HG03565 (cell line): ENCODE results near the gene LGI1.
A peak's percentile ranks its signal among the peaks of the same experiment; 100 is the strongest.
"Not testable (repeated sequence)": the region's sequence is repeated elsewhere in the genome, so short reads cannot be mapped to it uniquely, and the experiment has no call there.

Experiments used
- ATAC-seq: cut with Tn5 transposase; IDR thresholded peaks from one replicate; pipeline ENCODE4 v1.9.1; 2021; ENCODE audit warnings: mild to moderate bottlenecking, moderate library complexity; ENCODE audit not compliant: unreplicated experiment

The LGI1 gene

DNA sequence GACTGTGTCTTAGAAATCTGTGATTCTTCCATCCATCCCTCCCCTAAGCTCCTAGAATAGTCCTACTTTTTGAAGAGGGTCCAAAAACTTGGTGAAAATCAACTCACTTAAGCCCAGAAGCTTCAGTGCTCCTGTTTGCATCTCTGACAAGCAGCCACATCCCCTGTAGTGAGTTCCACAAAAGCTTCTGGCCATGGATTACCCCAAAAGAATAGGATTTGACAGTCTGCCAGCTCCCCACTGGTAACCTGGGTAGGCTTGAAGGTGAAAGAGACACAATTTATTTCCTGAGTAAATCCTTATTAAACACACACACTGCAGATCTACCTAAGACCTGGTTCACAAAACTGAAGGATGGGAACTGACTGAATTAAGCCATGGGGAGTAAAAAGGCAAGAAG, 46.5 kb downstream of the LGI1 start:
- no peak for ATAC-seq

DNA sequence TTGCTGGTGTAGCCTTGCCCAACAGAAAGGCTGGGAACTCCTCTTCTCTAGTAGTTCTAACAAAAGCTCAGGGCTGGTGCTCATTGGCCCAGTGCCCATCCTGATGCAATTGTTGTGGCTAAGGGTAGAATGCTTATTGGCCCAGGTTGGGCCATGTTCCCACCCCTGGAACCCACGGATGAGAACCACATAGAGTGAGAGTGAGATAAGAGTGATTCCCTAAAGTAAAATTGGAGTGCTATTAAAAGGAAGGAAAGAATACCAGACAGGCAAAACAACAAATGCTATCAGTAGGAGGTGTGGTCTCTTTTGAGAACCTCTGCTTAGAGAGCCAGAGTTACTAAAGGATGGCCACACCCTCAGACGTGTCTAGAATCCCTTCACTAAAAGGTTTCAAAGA, 49.2 kb downstream of the LGI1 start:
- no peak for ATAC-seq

DNA sequence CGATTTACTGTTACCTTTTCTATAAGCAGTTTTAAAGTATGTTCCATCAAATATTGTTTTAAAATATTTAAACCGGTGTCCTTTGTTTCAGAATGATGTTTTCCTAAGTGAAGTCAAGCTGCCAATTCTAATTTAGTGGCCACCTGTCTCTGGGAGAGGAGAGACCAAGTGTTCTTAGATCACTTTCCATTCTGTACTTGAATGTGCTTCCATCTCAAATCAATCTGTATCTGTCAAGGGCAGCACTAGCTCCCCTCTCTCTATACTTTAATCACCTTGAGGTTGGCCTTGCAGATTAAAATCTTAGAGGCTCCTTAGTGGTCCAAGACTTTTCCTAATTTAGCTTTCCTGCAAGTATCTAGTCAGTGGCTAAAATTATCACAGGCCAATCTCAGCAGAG, 49.6 kb downstream of the LGI1 start:
- no peak for ATAC-seq

DNA sequence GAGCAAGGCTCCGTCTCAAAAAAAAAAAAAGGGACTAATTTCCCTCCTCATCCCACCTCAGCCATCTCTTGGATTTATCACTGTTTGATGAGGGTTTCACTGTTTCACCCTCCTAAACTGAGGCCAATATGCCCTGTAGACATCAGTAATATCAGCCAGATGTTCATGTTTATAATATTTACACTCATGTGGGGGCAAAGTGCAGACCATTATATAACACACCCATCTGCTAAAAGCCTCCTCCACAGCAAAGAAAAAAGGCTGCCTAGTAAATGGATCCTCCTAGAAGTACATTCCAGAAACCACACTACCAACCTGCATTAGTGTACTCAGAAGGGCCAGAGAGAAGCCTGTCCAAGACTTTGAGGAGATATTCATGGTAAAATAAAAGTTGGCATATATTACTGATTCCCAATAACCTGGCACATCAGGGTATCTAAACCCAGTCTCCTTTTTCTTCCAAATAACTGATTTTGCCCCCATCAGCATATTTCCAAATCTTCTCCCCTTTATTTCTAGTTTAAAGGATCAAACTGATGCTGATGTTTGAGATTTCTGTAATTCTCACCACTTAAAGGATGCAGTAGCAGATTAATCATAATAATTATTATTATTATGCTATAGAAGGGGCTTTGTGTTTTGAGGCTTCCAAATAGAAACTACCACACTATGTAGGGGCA, 55.1 kb downstream of the LGI1 start:
- no peak for ATAC-seq

DNA sequence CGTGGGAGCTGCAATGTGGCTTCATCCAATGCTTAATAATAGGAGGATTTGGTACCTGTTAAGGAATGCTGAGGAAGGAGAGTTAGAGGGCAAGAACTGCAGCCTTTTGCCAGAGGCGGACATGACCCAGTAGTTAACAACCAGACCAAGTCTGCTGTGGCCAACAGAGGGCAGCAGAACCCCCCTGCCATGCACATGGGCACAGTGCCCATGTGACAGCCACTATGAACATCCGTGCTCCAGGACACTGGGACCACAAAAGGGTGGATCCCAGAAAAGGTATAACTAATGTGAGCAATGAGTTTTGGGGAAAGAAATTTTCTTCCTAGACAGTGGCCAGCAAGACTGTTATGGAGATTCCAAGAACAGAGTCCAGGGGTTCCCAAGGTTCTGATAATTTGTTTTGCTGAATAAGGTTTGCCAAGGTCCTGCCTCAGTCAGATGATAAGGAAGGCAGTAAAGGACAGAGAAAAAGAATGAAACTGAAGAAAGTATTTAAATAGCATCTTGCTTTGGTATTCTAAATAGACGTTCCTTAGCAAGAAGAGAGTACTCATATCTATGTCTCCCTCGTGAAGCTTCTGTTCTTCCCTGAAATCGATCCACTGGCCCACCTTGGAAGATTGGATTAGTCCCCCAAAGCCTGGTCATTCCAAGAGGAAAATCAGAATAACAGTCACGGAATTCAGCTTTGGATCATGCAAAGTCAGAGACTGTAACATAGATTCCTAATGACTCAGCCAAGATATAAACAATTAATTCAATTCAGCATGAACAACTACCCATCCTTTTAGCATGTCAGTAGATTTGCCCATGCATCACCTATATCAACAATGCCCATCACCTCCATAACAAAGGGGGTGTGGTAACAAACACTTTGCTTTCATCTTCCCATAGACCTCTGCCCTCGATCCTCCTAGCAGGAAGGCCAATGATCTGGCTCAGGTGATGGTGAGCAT, 56.0 kb downstream of the LGI1 start:
- peak; percentile 54 for ATAC-seq

DNA sequence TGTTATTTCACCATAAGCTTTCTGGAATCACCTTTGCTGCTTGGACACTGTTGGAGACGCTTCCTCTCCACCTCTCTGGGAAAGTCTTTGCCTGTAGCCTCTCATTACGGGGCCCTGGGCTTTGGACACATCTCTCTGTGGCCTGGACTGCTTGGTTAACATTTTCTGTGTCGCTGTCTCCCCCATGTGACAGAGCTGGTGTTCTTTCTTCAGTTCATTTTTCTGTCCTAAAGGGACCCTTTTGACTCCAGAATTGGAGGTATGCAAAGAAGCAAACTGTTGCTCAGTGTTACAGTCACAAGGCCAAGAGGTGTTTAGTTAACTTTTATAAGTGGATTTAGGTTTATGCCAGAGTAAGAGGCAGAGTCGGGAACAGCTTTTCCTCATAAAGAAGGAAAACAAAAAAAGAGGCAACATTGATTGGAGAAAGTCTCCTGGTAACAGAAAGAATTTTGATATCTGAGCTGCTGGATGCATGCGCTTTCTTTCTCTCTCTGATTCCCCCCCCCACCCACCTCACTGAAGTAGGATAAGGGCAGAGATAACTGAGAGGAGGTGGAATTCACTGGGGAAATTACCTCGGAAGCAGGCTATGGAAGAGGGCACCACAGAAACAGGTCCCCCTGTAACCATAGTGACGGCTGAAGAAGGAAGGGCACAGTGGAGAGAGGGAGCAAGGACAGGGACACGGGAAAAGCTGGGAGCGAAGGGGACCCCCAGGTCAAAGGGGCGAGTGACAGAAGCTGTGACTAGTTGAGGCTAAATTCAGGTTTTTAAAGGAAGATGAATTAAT, 57.8 kb downstream of the LGI1 start:
- no peak for ATAC-seq

DNA sequence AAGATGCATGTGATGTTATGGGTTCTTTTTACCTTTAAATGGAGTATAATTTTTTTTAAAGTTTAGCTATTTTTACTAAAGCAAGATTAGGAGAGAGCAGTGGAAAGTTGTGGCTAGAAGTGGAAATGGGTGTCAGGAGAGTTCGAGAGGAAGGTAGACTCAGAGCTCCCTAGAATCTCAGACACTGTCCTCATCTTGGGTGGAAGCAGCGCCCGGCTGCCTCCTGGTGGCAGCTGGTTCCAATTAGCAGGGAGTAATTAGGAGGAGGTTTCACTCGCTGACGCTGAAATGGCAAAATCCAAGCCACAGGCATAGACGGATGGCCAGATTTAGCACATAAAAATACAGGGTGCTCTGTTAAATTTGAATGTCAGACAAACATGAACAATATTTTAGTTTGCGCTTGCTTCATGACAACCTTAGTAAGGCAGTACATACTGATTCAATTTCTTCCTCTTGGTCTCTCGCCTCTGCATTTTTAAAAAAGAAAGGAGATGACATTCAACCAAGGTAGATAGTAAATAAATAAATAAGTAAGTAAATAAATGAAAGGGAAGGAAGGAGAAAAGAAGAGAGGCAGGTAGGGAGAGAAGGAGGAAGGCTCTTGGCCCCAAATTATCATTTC, 58.5 kb downstream of the LGI1 start:
- no peak for ATAC-seq

DNA sequence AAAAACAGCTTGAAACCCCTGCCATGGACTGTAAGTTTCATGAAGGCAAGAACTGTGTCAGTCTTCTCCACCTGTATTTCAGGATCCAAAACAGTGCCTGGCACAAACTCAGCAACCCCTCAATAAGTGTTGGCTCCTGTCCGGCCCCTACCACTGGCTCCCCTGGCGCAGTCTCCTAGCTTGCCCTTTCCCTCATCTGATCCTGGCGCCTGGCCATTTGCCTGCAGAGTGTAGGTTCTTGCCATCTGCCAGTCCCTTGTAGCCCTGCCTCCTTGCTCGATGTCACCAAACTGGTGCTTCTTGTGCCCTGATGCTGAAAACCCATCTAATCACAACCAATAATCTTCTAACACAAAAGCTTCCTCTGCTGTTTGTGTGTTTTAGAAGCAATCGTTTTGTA, 60.4 kb downstream of the LGI1 start:
- ATAC-seq = no peak

DNA sequence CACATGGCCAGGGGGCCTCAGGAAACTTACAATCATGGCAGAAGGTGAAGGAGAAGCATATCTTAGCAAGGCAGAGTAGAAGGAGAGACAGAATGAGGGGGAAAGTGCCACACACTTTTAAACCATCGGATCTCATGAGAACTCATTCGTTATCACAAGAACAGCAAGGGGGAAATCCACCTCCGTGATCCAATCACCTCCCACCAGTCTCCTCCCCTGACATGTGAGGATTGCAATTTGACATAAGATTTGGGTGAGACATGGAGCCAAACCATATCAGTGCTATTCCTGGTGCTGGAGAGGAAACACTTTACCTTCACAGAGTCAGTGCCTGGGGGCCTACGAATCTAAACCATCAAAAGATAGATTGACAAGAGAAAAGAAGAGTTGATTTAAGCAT, 61.8 kb downstream of the LGI1 start:
- no peak for ATAC-seq

DNA sequence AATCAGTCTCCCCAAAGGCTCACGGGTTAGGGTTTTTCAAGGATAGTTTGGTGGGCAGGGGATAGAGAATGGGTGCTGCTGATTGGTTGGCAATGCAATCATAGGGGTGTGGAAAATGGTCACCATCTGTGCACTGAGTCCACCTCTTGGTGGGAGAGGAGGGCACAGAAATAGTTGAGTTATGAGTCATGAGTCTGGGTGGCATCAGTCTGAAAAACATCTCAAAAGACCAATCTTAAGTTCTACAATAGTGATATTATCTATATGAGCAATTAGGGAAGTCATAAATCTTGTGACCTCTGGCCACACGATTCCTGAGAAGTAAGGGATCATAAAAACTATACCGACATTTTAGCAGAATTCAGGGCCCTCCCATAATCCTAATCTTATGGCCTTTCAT, 62.7 kb downstream of the LGI1 start:
- no peak for ATAC-seq

DNA sequence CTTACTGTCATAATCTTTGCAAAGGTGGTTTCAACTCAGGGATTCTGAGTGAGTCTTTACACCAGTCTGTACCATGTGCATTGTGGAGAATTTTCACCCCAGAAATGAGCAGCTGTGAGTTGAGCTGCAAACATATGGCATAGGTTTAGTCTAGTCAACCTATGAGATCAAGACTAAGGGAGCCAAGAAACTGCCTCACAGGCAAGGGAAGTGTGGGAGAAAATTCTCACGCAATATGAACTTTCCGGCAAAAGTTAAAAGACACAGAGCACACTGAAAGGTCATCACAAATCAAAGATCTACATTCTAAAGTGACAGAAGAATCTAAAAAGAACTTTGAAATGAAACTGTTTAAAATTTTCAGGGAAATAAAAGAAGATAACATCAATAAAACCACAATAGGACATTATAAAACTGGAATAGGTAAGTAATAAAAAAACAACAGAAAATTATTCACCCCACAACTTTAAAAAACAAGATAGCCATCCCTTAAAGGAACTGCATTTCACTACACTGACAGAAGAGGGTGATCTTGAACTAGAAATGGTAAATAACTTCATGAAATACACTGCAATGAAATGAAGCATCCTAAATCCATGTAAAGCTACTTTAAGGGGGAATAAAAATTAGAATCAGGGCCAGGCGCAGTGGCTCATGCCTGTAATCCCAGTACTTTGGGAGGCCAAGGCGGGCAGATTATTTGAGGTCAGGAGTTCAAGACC, 63.5 kb downstream of the LGI1 start:
- no peak for ATAC-seq

DNA sequence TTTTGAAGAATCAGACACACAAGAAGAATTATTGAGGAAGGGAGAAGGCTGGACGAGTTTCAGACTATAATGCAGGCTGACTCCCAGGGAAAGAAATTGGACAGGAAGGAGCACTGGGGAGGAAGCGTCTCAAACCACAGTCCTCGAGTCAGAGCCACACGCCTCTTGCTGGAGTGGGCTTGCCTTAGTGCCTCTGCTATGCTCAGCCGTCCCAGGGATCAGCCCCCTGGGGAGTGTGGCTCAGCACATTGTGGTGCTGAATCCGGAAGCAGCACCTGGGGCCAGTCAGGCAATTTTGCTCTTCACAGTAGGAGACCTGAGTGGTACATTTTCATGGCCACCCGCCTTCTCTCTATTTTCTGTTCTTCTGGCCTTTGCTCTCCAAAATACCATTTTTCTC, 68.6 kb downstream of the LGI1 start:
- no peak for ATAC-seq

DNA sequence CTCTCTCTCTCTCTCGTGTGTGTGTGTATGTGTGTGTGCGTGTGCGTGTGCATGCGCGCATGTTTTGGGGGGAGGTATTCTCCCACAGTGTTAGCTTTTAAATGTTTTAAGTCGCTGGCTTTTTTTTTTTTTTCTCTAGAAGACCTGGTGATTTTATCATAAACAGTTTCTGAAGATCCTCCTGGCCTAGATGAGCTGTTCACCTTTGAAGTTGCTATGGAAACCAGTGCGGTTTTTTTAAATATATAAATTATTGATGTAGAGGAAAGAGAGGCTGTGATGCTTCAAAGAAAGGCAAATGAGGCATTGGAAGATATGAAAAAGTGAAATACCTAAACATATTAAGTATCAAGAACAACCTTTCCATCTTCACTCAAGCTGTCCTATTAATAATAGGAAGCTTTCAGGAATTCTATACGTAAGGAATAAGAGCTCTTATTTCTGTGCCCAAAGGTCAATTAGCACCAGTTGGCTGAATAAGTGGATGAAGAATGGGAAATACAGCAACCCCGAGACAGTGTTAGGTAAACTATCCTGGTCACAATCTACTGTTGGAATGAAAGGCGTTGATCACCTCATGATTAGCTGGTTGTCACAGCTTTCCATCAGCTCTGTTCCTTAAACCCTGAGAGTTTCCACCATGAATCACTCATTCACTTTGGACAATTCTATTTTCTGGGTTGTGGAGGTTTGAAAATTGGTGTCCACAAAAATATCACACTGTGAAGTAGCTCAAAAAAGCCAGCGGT, 69.5 kb downstream of the LGI1 start:
- ATAC-seq = no peak

DNA sequence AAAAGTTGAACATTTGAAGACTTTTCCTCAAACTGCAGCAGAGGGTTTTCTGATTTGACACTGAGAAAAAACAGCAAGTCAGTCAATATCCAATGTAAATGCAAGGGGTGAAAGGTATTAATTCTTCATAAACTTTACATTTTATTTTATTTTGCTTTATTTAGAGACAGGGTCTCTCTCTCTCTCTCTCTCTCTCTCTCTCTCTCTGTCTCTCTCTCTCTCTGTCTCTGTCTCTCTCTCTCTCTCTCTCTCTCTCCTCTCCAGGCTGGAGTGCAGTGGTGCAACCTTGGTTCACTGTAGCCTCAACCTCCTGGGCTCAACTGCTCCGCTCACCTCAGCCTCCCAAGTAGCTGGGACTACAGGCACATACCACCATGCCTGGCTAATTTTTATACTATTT, 73.3 kb downstream of the LGI1 start:
- not testable (repeated sequence) for ATAC-seq

DNA sequence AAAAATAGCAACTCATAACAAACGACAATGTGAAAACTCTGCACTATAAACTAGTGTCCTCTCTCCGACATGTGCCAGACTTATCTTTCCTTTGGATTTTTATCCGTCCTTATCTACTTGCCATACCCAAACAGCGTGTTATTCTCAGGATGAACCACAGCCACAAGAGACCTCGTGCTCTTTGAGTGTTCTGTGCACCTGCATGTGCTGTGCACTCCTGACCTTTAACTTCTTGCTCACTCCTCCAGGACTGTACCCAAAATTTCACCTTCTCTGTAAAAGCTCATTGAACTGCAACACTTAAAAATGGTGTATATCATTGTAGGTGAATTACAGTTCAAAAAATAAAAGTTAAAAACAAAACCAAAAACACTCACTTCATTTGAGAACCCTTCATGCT, 78.0 kb downstream of the LGI1 start:
- no peak for ATAC-seq

DNA sequence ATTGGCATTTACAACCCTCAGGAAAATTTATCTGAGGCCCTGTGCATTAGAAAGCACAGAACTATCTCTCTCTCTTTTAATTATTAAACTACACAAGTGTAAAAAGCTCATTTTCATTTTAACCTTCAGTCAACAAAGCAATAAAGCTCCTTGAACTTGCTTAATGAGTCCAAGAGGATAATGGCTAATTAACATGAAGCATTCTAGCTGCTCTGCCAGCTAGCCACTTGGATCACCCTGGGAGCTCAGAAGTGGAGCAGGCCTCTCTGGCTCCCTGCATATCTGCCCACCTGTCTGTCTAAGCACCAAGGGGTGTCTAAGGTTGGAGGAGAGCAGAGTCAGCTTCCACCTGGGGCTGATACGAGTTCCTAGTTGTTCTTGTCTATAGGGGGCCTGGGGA, 80.1 kb downstream of the LGI1 start:
- ATAC-seq = no peak

DNA sequence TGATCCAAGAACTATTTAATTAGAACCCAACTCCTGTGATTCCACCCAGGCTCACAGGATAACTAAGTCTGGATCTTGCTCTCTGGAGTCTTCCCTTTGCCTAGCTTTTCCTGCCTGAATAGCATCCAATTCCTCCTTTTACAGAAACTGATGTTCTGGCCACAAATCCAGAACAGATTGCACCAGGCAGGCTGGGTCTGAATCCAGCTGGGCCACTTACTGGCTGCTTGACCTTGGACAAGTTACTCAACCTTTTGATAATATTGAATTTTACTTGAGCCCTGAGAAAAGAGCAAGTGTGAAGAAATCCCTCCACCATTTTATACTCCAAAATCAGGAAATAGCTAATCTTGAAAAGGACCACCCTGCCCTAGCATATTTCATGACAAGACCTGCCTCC, 80.5 kb downstream of the LGI1 start:
- ATAC-seq = no peak

DNA sequence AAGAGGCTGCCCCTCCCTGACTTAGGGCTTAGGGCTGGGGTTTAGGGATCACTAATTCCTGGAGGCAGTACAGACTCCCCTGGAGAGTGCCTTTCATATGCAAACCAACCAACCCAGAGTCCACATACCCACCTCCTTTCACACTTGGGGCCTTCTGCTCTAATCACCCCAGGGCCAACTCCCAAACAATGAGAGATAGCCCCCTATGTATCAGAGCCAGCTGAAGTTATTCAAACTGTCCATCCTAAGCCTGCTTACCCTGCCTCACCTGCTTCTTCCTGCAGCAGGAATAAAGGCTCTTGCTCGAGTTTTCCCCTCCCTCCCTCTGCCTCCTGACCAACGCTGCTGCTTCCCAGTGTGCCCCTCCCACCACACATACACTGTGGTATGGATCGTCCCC, 84.2 kb downstream of the LGI1 start:
- no peak for ATAC-seq

DNA sequence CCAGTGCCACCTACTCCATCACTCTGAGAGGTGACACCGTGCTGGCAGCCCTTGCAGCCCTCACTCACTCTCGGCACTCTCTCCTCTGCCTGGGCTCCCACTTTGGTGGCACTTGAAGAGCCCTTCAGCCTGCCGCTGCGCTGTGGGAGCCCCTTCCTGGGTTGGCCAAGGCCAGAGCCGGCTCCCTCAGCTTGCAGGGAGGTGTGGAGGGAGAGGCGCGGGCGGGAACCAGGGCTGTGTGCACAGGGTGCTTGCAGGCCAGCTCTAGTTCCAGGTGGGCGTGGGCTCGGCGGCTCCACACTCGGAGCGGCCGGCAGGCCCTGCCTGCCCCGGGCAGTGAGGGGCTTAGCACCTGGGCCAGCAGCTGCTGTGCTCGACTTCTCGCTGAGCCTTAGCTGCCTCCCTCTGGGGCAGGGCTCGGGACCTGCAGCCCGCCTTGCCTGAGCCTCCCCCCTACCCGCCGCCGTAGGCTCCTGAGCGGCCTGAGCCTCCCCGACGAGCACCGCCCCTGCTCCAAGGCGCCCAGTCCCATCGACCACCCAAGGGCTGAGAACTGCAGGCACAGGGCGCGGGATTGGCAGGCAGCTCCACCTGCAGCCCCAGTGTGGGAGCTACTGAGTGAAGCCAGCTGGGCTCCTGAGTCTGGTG, 87.4 kb downstream of the LGI1 start:
- ATAC-seq = no peak
